A673 (cell line): ENCODE data around the gene PPARG.

Experiments
- EZH2 ChIP-seq: fragments of 200-600 bp; sonication (generic); IDR thresholded peaks from 2 replicates; pipeline ENCODE4 v1.6.1; 2017; ENCODE audit warnings: borderline replicate concordance, low read depth, mild to moderate bottlenecking, mixed read lengths, antibody characterized with exemption, low read length; ENCODE audit not compliant: poor library complexity, severe bottlenecking
- TF ChIP-seq, protein P1 (sequence below): fragments of 300-800, 200-600 bp; sonication (generic); conservative IDR thresholded peaks from 2 replicates; pipeline ENCODE4 v1.5.1; 2017; ENCODE audit warnings: low read depth, mild to moderate bottlenecking, antibody characterized with exemption, low read length, moderate library complexity, mixed read lengths

DNA sequence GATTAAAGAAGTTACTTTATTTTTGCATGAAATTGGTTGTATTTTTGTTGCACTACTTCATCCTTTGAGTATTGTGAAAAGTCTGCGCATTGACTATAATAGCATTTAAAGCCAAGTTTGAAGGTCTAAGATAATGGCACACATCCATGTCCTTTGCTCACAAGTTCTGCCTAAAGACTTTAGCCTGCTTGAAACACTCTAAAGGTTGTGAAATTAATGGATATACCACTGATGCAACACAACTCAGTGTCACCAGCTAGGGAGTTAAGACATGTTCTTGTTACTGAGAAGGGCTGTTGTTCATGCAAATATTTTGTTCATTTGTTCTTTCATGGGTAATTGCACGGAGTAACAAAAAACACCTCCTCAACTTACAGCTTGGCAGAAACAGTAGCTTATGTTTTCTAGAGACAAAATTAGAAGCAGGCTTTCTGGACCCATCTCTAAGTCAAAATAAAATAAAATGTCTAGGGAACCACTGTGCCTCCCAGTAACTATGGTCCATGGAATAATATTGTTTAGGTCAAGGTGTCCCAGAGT, 83.9 kb downstream of the PPARG start:
- TF ChIP-seq, protein P1, sequence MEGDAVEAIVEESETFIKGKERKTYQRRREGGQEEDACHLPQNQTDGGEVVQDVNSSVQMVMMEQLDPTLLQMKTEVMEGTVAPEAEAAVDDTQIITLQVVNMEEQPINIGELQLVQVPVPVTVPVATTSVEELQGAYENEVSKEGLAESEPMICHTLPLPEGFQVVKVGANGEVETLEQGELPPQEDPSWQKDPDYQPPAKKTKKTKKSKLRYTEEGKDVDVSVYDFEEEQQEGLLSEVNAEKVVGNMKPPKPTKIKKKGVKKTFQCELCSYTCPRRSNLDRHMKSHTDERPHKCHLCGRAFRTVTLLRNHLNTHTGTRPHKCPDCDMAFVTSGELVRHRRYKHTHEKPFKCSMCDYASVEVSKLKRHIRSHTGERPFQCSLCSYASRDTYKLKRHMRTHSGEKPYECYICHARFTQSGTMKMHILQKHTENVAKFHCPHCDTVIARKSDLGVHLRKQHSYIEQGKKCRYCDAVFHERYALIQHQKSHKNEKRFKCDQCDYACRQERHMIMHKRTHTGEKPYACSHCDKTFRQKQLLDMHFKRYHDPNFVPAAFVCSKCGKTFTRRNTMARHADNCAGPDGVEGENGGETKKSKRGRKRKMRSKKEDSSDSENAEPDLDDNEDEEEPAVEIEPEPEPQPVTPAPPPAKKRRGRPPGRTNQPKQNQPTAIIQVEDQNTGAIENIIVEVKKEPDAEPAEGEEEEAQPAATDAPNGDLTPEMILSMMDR = no peak
- TF ChIP-seq EZH2 = no peak
